Thyroid gland (tissue), 4 donors: ENCODE measurements around the gene COX4I2. TPM values are rescaled to one million over a fixed set of nuclear protein-coding genes. Genes with fewer than 3 reads are reported as not detected.
"Not testable (repeated sequence)": the region's sequence is repeated elsewhere in the genome, so short reads cannot be mapped to it uniquely, and the experiment has no call there.

ENCODE experiments used
- DNase-seq, 2 donors: peaks; one replicate each; pipeline ENCODE4 v3.0.0-alpha.2; 2019
- H3K27ac ChIP-seq, 3 donors: fragments of 200-600 bp; sonication (generic); 1 replicate in 2 of 3; 2 replicates in 1 of 3; pipeline ENCODE4 v1.5.1; 2016 to 2019; ENCODE audit warnings: mild to moderate bottlenecking in 1 of 3, moderate library complexity in 1 of 3
- H3K27me3 ChIP-seq: fragments of 200-600 bp; sonication (generic); one replicate; pipeline ENCODE4 v1.5.1; 2019
- H3K36me3 ChIP-seq, 2 donors: fragments of 200-600 bp; sonication (generic); one replicate each; pipeline ENCODE4 v1.5.1; 2016 to 2019
- H3K4me1 ChIP-seq, 2 donors: fragments of 200-600 bp; sonication (generic); one replicate each; pipeline ENCODE4 v1.5.1; 2017 to 2019
- H3K4me3 ChIP-seq, 3 donors: fragments of 200-600 bp; sonication (generic); replicated peaks in 1 of 3; 1 replicate in 2 of 3; 2 replicates in 1 of 3; pipeline ENCODE4 v1.5.1; 2016; ENCODE audit warnings: mild to moderate bottlenecking in 1 of 3
- H3K9me3 ChIP-seq: fragments of 200-600 bp; sonication (generic); one replicate; pipeline ENCODE4 v1.5.1; 2017
- CTCF ChIP-seq, 6 experiments: fragments of 200-600 bp in 3 of 6; fragments of 450-650 bp in 3 of 6; sonication (generic) in 3 of 6; IDR thresholded peaks; one replicate each; pipeline ENCODE4 v1.5.1; 2016 to 2019; ENCODE audit warnings: antibody characterized with exemption in 6 of 6, mild to moderate bottlenecking in 2 of 6, inconsistent platforms in 1 of 6, moderate library complexity in 1 of 6
- POLR2A ChIP-seq, 2 donors: fragments of 450-650 bp; IDR thresholded peaks; one replicate each; pipeline ENCODE4 v1.6.1; 2017; ENCODE audit warnings: antibody characterized with exemption in 2 of 2, mild to moderate bottlenecking in 2 of 2, moderate library complexity in 1 of 2
- WGBS, 2 donors: methylation state at CpG; one replicate each; pipeline ENCODE4 v1.1.5; 2017; 5-methylcytosine and 5-hydroxymethylcytosine counted together
- intact Hi-C: fragments of 100-400 bp; cut with DNase I; formaldehyde crosslinking; loops from one replicate; pipeline ENCODE4 v1.15.1; 2023
- total RNA-seq, 4 donors: library from RNA; depleted of rRNA; stranded (reverse); fragments of >200 nt; gene quantifications; one replicate each; pipeline ENCODE4 v1.2.3, GENCODE V29; 2016

The COX4I2 gene
- total RNA-seq, 4 donors from 2014 or later, result 1.1 to 4.8 (median 3.4) TPM

GRCh38 chr20:31594558-31595379, 42.9 kb upstream of the COX4I2 start:
- TF ChIP-seq POLR2A (IDR thresholded peaks at IDR 0.05), result no peak
- TF ChIP-seq CTCF (IDR thresholded peaks at IDR 0.05), result no peak
- no peaks in the 10 kb centered on the region for H3K27me3 ChIP-seq
- H3K4me1 ChIP-seq, result peaks cover 29 to 64% of the 10 kb centered on the region in 2 donors
- WGBS, 2 donors, result 81 to 82% methylated on average over 10 to 11 of the region's 11 CpGs
- no peaks in the 10 kb centered on the region for H3K9me3 ChIP-seq
- intact Hi-C loops, result no loop called here
- no peak for DNase-seq
- no peaks in the 10 kb centered on the region for H3K36me3 ChIP-seq
- peak overlapping the region; percentile 82 to 95 (median 94) for H3K27ac ChIP-seq
- no peak overlapping the region for H3K4me3 ChIP-seq

- TF ChIP-seq CTCF (IDR thresholded peaks at IDR 0.05) (no peak), POLR2A (IDR thresholded peaks at IDR 0.05) (no peak)
- no peaks in the 10 kb centered on the region for H3K27me3 ChIP-seq
- no peaks in the 10 kb centered on the region for H3K9me3 ChIP-seq
- peak overlapping the region; percentile 82 to 95 (median 94) for H3K27ac ChIP-seq
- intact Hi-C loops, result no loop called here
- peaks cover 29 to 64% of the 10 kb centered on the region in 2 donors for H3K4me1 ChIP-seq
- no peak for DNase-seq
- no peaks in the 10 kb centered on the region for H3K36me3 ChIP-seq
- H3K4me3 ChIP-seq, result no peak overlapping the region
- 63 to 86% methylated on average over 3 of the region's 3 CpGs for WGBS, 2 donors
These were observed 42.4 kb upstream of the COX4I2 start for GRCh38 chr20:31595380-31595653.

- peak; percentile 96 to 97 for DNase-seq
- WGBS, 2 donors, result 19 to 24% methylated on average over 8 to 9 of the region's 15 CpGs
These were observed 41.9 kb upstream of the COX4I2 start for GRCh38 chr20:31595654-31596411.

GRCh38 chr20:31596412-31596715, 41.3 kb upstream of the COX4I2 start:
- TF ChIP-seq POLR2A (IDR thresholded peaks at IDR 0.05), result peak in 1 of 2 donors; percentile 5
- Histone ChIP-seq H3K4me1 (peaks cover 20 to 55% of the 10 kb centered on the region in 2 donors), H3K27ac (peak overlapping the region; percentile 82 to 95 (median 94))
- 43 to 55% methylated on average over 4 of the region's 4 CpGs for WGBS, 2 donors
- DNase-seq, H3K27me3 ChIP-seq, H3K9me3 ChIP-seq, H3K36me3 ChIP-seq, intact Hi-C loops, H3K4me3 ChIP-seq: not testable (repeated sequence)

More at GRCh38 chr20:31595654-31596411, 41.9 kb upstream of the COX4I2 start:
- no peaks in the 10 kb centered on the region for H3K27me3 ChIP-seq
- H3K9me3 ChIP-seq, result no peaks in the 10 kb centered on the region
- no peaks in the 10 kb centered on the region for H3K36me3 ChIP-seq
- intact Hi-C loops, result no loop called here
- no peak overlapping the region for H3K4me3 ChIP-seq
- peak in 1 of 2 donors; percentile 82 for TF ChIP-seq POLR2A (IDR thresholded peaks at IDR 0.05)
- no peak for TF ChIP-seq CTCF (IDR thresholded peaks at IDR 0.05)
- H3K4me1 ChIP-seq, result peaks cover 26 to 60% of the 10 kb centered on the region in 2 donors
- H3K27ac ChIP-seq, result peak overlapping the region; percentile 82 to 95 (median 94)

GRCh38 chr20:31596831-31597480, 40.8 kb upstream of the COX4I2 start:
- intact Hi-C loops, result no loop called here
- Histone ChIP-seq H3K27ac (peak overlapping the region; percentile 82 to 95 (median 94)), H3K9me3 (no peaks in the 10 kb centered on the region), H3K4me3 (no peak overlapping the region), H3K36me3 (no peaks in the 10 kb centered on the region), H3K4me1 (peaks cover 19 to 51% of the 10 kb centered on the region in 2 donors), H3K27me3 (no peaks in the 10 kb centered on the region)
- peak in 1 of 2 donors; percentile 31 for DNase-seq
- WGBS, 2 donors, result 66 to 70% methylated on average over 4 of the region's 4 CpGs
- TF ChIP-seq POLR2A (IDR thresholded peaks at IDR 0.05), result no peak
- no peak for TF ChIP-seq CTCF (IDR thresholded peaks at IDR 0.05)
